NCI-H187 (cell line): ENCODE results near the gene CISTR.

Experiments
- DNase-seq, 2 experiments: peaks; one replicate each; lab custom pipeline; 2025; lab: John Stamatoyannopoulos, UW

Gene CISTR

DNA sequence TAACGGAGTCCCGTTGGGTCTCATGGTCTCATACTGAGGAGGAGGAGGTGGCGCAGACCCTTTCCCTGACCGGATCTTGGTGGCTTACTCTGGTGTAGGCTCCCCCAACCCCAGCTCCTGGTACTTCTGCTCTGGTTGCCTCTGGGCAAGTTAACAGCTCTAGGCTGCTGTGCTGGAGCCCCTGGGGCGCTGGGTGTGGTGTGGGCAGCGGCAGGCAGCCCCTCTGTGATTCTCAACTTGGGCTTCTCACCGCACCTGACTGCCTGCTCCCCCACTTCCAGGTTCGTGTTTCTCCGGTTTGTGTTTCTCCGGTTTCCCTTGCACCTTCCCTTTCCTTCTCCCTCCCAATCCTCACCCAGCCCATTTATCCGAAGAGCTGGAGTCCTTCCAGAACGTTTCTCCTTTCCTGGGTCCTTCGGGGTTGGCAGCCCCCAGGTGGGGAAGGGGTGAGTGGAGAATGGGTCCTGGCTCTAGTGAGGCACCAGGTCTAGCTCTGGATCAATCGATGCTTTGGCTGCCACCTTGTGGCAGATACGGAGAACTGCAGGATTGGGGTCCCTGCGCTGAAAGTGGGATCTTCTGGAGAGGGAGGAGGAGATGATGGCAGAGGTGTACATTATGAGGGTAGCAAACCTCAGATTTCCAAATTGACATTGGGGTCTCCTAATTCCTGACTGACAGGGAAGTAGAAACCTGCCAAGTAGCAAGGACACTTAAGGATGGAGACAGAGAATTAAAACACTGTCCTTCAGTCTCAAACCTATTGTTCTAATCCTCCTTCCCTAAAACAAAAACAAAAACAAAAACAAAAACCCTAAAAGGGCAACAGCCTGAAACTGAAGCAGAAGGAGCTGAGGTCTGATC lies 8.3 kb downstream of the CISTR start:
- peak in 1 of 2 experiments; percentile 31 for DNase-seq

GRCh38 chr12:53740130-53740491 lies 11.7 kb downstream of the CISTR start:
- no peak for DNase-seq

DNA sequence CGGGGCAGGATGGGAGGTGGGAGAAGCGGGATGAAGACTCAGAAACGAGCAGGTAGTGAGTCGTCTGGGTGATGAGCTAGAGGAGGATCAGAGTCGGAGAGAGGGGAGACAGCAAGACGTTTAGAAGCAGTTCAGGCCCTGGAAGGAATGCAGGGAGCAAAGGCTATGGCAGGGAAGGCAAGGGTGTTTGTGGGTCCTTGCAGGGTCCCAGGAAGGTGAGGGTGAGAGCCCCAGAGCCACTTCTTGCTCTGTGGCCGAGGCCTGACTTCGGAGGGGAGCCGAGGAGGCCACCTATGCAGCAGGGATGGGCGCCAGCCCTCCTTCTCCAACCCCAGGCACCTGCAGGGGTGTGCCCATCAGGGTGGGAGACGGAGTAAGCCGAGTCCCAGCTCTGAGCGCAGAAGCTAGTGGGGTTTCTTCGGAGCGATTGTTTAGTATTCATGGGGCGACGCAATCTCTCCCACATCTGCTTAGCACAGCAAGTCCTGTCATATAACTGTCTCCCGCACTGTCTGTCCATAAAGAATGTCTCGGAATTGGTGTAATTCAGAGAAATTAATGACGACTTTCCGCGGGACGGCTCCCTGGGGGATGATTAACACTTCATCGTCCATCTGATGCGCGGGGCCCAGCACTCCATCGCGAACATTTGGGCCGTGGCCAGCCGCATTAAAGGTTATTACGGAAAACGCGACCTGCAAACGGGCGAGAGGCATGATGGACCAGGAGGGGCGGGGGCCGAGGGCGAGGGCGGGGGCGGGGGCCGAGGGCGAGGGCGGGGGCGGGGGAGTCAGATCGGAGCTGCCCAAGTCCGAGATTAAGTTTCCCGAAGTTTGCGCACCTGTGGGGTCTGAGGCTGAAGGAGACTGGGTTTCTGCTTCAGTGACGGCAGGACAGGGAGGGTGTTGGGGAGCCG lies 12.3 kb downstream of the CISTR start:
- DNase-seq = no peak

DNA sequence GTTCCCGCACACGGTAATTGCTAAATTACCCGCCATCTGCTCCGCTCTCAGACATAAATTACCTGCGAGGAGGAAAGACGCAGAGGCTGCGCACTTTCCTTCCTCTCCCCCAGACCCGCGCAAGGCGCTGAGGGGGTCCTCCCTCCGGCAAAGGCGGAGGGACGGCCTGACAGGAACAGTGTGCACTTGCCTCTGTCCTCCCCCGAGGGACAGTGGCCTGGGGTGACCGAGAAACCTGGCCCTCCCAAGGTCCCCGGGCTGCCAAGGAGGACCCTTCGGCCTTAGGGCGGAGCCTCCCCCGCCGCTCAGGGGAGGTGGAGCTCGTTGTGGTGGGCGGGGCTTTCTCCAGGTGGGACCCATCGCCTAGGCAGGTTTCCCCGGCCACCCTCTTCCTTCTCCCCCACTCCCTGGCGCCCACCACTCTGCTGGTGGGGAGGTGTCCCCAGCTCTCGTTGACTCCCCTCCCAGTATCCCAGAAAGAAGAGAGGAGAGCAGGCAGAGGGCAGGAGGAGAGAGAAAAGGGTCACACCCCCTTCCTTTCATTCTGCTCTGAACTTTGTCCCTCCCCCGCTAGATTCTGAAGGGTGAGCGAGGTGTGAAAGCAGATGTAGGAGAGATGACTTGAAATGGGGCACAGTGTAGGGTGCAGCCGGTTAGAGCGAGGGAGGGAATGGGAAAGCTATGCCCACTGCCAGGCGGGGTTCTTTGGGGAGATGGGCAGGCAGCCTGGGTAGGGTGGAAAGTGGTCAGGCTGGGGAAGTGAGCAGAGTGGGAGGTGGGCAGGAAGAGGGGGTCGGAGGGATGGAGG lies 13.2 kb downstream of the CISTR start:
- DNase-seq = peak in 1 of 2 experiments; percentile 5

DNA sequence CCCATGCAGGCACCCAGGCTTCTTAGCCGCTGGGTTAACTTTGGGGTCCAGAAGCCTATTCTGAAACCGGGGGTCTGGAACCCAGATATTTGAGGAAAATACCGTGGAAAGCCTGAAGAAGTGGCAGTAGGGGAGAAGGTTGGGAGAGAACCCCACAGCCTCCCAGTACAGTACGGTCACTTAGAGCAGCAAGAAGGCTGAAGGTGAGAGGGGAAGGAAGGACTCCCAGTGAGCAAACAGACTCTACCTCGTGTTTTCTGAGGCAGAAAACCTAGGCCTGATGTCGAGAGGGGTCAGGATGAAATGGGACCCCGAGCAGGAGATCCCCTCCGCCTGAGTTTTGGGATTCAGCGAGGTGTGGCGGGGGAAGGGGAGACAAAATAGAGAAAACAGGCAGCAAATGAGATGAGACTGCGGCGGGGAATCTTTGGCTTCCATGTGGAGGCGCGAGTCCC lies 13.8 kb downstream of the CISTR start:
- DNase-seq = no peak

- DNase-seq = no peak
Measured at GRCh38 chr12:53737093-53737808, 14.5 kb downstream of the CISTR start.

- no peak for DNase-seq
Measured at GRCh38 chr12:53736592-53736991, 15.2 kb downstream of the CISTR start.

DNA sequence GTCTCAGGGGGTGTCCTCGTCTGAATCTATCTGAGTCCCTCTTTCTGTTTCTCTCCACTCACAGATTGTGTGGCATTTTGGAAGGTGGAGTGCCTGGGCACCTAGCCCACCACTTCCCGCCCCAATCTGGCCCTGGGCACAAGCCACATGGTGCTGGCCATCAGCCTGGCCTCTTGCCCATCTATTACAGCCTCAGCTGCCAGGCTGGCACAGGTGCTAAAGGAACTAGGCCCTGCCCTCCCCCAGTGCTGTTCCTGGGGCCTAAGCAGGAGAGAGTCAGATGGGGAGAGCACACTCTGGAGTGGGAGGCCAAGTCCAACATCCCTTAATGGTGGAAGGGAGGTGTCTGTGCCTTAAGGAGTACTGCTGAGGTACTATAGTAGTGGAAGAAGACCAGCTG lies 16.2 kb downstream of the CISTR start:
- DNase-seq = no peak

- no peak for DNase-seq
Measured at GRCh38 chr12:53734425-53734824, 17.4 kb downstream of the CISTR start.

DNA sequence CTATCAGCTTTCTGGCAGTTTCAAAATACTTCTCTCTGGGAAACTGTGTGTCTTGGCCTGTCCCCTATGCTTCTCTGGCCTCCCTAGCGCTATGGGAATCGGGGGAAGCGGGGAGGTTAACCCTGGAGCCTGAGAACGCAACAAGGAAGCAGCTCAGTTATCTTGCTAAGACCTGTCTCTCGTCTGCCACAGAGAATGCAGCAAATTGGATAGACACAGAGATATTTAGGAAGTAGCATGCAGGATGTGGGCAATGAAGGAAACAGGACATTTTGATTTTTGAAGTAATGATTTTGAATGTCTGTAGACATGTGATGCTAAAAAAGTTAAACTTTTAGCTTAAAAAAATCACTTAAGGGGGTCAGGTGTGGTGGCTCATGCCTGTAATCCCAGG lies 18.0 kb downstream of the CISTR start:
- DNase-seq = no peak

DNA sequence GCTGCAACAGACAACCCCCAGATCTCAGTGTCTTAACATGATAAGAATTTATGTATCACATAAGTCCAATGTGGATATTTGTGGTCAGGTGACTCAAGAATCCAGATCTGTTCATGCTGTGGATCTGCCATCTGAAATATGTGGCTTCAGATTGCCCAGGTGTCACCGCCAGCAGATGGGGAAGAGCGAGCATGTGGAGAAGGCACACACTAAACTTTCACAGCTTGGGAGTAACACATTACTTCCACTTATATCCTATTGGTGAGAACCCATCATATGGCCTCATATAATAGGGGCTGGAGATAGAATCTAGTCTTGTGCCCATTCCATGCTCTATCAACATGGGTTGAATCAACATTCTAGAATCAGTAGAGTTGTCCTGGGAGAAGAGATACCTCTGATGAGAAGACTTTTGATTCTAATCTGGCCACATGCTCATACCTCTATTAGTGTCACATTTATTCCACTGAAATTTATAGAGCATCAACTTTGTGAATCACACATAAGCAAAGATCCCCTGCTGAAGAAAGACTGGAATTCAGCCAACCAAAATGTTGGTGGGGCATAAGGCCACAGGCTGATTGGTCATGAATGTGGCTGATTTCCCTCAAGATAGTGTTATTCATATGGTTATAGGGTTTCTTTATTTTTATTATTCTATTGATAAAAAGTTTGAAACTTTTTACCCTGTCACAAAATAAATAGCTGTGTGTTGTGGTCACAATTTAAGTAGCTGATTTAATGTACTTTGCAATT lies 18.6 kb downstream of the CISTR start:
- DNase-seq = no peak

- DNase-seq = no peak
Measured at GRCh38 chr12:53729644-53730043, 22.1 kb downstream of the CISTR start.

DNA sequence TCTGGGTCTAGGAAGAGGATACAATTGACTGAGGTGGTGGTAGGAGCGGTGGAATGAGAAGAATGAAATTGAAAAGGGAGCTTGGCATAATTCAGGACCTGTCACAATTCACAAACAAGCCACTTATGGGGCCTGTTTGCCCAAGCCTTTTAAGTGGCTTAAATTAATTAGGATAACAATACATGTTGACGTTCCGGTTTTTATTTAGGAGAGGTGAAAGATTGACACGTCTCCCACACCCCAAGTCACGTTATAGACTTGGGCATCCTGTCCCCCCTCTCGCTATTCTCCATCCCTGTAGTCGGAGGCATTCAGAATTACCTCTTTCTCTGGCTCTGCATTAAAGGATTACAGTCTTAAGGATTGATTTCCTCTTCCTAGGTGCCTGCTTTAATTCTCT lies 23.6 kb downstream of the CISTR start:
- no peak for DNase-seq

DNA sequence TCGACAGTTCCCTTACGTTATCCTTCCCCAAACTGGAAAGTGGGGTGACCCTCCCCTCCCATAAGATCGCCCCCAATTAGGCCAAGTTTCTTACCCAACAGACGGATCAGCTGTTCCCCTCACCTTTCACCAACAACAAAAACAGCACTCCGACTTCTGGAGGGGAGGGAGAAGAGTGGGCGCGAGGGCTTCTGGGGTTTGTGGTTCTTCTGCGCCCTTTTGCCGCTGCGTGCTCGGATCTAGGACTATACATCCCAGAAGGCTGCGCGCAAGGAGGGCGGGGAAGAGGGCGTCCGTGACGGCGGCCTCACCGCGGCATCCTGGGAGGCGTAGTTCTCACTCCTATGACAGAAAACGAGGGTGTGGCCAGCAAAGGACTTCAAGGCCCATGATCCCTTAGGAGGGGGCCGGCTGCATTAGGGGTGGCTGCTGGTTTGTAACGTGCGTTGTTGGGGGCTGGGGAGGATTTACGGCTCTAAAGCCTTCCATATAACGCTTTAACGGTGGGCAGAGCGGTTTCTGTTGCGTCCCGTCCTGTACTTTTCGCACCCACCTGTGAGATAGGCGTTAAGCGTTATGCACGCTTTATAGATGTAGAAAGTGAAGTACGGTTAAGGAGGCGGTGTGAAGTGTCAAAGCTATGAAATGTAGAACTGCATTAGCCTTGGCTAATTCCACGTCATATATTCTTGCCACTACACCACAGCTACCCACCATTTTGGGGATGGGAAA lies 24.3 kb downstream of the CISTR start, which contains the start of gene CALCOCO1:
CALCOCO1 (minus strand) TSS at position 143 of the 732 bp plus-strand sequence. CDS start 2,210 bp downstream, outside the sequence.
- DNase-seq = peak; percentile 91 to 99

- DNase-seq = no peak
Measured at GRCh38 chr12:53726946-53727309, 24.9 kb downstream of the CISTR start.

GRCh38 chr12:53726341-53726740 lies 25.4 kb downstream of the CISTR start:
- no peak for DNase-seq

DNA sequence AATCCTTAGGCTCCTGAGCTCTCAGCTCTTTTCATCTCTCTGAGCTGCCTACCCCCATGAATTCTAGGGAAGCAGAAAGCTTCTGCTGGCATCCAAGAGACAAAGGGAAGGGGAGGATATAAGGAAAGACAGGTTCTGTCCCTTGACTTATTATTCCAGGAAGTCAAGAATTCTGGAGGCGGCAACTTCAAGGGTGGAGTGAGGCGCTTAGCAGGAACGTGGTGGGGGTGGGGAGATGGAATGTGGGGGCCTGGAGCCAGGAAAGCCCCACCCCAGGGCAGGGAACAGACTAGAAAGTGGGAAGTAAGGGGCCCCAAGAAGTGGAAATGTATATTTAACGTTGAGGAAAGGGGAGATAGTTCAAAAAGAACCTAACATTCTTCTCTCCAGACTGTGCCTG lies 26.0 kb downstream of the CISTR start:
- DNase-seq = no peak

- no peak for DNase-seq
Measured at GRCh38 chr12:53722450-53723041, 29.2 kb downstream of the CISTR start.

DNA sequence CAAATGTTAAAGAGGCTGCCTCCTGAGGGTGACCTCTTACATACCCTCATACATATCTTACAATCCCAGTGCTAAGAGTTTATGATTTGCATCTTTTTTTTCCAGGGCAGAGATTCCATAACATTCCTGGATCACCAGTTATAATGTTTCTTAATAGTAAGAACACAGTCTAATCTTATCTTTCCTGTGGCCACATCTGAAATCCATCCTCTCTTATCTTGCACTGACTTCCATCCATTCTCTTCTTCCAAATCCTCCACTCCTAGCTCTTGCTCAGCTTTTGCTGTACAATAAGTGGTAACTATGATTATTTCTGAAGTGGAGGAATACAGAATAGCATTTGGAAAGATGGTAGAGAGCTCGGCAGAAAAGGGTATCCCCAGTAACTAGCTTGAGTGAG lies 30.8 kb downstream of the CISTR start:
- DNase-seq = no peak
